Measurements from ENCODE around the gene ESR2.
"Not testable (repeated sequence)": the region's sequence is repeated elsewhere in the genome, so short reads cannot be mapped to it uniquely, and the experiment has no call there.

DNA sequence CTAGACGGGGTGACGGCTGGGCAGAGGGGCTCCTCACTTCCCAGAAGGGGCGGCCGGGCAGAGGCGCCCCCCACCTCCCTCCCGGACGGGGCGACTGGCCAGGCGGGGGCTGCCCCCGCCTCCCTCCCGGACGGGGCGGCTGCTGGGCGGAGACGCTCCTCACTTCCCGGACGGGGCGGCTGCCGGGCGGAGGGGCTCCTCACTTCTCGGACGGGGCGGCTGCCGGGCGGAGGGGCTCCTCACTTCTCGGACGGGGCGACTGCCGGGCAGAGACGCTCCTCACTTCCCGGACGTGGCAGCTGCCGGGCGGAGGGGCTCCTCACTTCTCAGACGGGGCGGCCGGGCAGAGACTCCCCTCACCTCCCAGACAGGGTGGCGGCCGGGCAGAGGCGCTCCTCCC is 111.3 kb downstream of the ESR2 start:
- TF ChIP-seq POLR2AphosphoS5 (IDR thresholded peaks at IDR 0.05) = not testable (repeated sequence)
- TF ChIP-seq, protein P1, sequence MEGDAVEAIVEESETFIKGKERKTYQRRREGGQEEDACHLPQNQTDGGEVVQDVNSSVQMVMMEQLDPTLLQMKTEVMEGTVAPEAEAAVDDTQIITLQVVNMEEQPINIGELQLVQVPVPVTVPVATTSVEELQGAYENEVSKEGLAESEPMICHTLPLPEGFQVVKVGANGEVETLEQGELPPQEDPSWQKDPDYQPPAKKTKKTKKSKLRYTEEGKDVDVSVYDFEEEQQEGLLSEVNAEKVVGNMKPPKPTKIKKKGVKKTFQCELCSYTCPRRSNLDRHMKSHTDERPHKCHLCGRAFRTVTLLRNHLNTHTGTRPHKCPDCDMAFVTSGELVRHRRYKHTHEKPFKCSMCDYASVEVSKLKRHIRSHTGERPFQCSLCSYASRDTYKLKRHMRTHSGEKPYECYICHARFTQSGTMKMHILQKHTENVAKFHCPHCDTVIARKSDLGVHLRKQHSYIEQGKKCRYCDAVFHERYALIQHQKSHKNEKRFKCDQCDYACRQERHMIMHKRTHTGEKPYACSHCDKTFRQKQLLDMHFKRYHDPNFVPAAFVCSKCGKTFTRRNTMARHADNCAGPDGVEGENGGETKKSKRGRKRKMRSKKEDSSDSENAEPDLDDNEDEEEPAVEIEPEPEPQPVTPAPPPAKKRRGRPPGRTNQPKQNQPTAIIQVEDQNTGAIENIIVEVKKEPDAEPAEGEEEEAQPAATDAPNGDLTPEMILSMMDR (IDR thresholded peaks at IDR 0.05) = not testable (repeated sequence)

Measured in transverse colon (tissue), 4 donors.